ENCODE measurements around the gene IFRD1.
A peak's percentile ranks its signal among the peaks of the same experiment; 100 is the strongest.

IFRD1 gene

DNA sequence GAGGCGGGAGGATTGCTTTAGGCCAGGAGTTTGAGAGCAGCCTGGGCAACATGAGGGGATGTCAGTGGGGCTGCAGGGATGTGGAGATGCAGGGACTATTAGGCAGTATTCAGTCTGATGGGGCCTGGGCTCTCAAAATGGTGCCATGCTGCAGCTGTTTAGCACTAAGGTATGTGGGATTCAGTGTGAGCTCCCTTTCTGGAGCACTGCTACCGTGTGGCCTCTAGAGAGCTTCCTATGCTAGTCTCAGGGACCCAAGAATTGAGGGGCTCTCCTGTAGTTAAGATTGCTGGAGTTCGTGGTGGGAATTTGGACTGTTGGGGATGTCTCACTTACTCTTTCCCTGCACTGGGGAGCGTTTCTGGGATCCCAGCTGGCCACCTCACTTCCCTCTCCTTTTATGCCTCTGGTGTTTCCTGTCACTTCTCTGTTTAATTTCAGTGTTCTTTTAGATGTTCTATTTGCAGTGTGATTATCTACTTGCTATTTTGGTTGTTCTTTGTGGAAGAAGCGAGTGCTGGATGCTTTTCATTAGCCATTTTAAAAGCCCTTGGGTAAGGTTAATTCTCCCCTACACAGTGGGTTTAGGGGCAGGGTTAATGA lies 53.9 kb downstream of the IFRD1 start:
- Histone ChIP-seq H3K27ac (ENCODE audit: insufficient read depth in 1 of 2, low read depth in 1 of 2, low read length in 2 of 2, poor library complexity in 1 of 2, severe bottlenecking in 2 of 2) (no peak overlapping the region), H3K4me1 (ENCODE audit: control extremely low read depth in 1 of 4, control insufficient read depth in 4 of 4, insufficient read depth in 4 of 4, low read length in 3 of 4) (no peaks in the 10 kb centered on the region), H3K36me3 (ENCODE audit: control insufficient read depth in 4 of 4, insufficient read depth in 4 of 4, low read length in 3 of 4) (no peaks in the 10 kb centered on the region), H3K4me3 (ENCODE audit: control insufficient read depth in 1 of 7, extremely low read depth in 1 of 7, insufficient read depth in 4 of 7, low read depth in 2 of 7, low read length in 6 of 7) (no peak overlapping the region), H3K9me3 (ENCODE audit: control extremely low read depth in 1 of 5, control insufficient read depth in 4 of 5, insufficient read depth in 2 of 5, low read depth in 1 of 5, low read length in 4 of 5) (no peaks in the 10 kb centered on the region), H3K27me3 (replicated peaks in 2 of 5; ENCODE audit: control insufficient read depth in 4 of 5, insufficient read depth in 5 of 5, low read length in 4 of 5) (no peaks in the 10 kb centered on the region)
- WGBS (ENCODE audit: insufficient coverage): 81% methylated on average over 2 of the region's 5 CpGs
- DNase-seq: no peak
- ChIA-PET CTCF (no interaction called here), POLR2A (no interaction called here)

DNA sequence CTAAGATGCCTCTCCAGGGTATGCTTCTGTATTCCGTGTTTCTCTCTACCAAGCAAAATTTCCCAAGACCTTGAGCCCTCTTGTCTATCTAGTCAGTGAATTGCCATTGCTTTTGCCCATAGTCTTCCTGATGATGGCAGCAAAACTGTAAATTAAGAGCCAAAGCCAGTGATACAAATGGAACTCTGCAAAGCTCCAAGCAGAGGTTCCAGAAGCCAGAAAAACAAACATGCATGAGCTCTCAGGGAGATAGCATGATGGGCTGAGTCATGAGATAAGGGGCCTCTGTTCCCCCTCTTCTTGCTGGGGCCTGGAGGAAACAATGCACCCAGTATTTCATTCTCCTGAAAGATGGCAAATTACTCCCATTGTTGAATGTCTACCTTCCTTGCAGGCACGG lies 55.2 kb downstream of the IFRD1 start:
- Histone ChIP-seq H3K27ac (ENCODE audit: insufficient read depth in 1 of 2, low read depth in 1 of 2, low read length in 2 of 2, poor library complexity in 1 of 2, severe bottlenecking in 2 of 2) (no peak overlapping the region), H3K4me1 (ENCODE audit: control extremely low read depth in 1 of 4, control insufficient read depth in 4 of 4, insufficient read depth in 4 of 4, low read length in 3 of 4) (peaks cover 0 to 8% (median 0%) of the 10 kb centered on the region in 4 experiments), H3K36me3 (ENCODE audit: control insufficient read depth in 4 of 4, insufficient read depth in 4 of 4, low read length in 3 of 4) (no peaks in the 10 kb centered on the region), H3K4me3 (ENCODE audit: control insufficient read depth in 1 of 7, extremely low read depth in 1 of 7, insufficient read depth in 4 of 7, low read depth in 2 of 7, low read length in 6 of 7) (no peak overlapping the region), H3K9me3 (ENCODE audit: control extremely low read depth in 1 of 5, control insufficient read depth in 4 of 5, insufficient read depth in 2 of 5, low read depth in 1 of 5, low read length in 4 of 5) (no peaks in the 10 kb centered on the region), H3K27me3 (replicated peaks in 2 of 5; ENCODE audit: control insufficient read depth in 4 of 5, insufficient read depth in 5 of 5, low read length in 4 of 5) (no peaks in the 10 kb centered on the region)
- CTCF ChIA-PET: no interaction called here
- WGBS (ENCODE audit: insufficient coverage): 92% methylated on average over 2 of the region's 2 CpGs
- DNase-seq: no peak
- POLR2A ChIA-PET: no interaction called here

DNA sequence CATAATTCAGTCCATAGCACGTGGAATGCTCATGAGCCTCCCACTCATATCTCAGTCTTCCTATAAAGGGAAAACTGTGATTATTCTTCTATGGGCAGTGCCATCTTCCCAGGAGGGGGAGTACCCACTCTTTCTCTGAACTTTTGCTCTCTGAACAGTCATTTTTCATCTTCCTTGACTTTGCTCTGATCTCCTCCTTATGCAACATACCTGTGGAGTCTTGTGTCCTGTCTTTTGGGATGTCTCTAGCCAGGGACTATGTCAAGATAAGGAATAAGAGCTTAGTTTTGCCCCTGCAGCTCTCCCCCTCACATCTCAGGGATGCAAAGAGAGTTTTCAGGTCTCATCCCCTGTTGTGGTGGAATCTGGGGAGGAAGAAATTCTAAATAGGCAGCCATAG lies 58.1 kb downstream of the IFRD1 start:
- H3K27me3 ChIP-seq (replicated peaks in 2 of 5; ENCODE audit: control insufficient read depth in 4 of 5, insufficient read depth in 5 of 5, low read length in 4 of 5): no peaks in the 10 kb centered on the region

DNA sequence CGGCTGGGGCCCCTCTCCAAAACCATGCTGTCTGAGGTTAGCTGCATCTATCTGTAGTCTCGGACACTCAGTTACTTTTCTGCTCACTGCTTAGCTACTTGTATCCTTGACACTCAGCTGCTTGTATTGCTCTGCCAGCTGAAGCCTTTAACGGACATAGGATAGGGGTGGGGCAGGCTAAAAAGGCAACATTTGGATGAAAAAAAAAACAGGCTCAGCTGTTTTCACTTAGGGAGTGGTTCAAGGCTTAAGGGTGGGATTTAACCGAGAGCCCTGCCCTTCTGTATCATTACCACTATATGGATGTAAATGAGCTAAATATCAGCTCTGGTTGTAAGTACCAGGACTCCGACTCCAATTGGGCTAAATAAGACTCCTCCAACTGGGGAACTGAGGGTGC lies 59.1 kb downstream of the IFRD1 start:
- Histone ChIP-seq H3K36me3 (ENCODE audit: control insufficient read depth in 4 of 4, insufficient read depth in 4 of 4, low read length in 3 of 4) (no peaks in the 10 kb centered on the region), H3K9me3 (ENCODE audit: control extremely low read depth in 1 of 5, control insufficient read depth in 4 of 5, insufficient read depth in 2 of 5, low read depth in 1 of 5, low read length in 4 of 5) (no peaks in the 10 kb centered on the region), H3K27me3 (replicated peaks in 2 of 5; ENCODE audit: control insufficient read depth in 4 of 5, insufficient read depth in 5 of 5, low read length in 4 of 5) (no peaks in the 10 kb centered on the region), H3K4me1 (ENCODE audit: control extremely low read depth in 1 of 4, control insufficient read depth in 4 of 4, insufficient read depth in 4 of 4, low read length in 3 of 4) (peaks cover 0 to 9% (median 0%) of the 10 kb centered on the region in 4 experiments), H3K27ac (ENCODE audit: insufficient read depth in 1 of 2, low read depth in 1 of 2, low read length in 2 of 2, poor library complexity in 1 of 2, severe bottlenecking in 2 of 2) (no peak overlapping the region), H3K4me3 (ENCODE audit: control insufficient read depth in 1 of 7, extremely low read depth in 1 of 7, insufficient read depth in 4 of 7, low read depth in 2 of 7, low read length in 6 of 7) (no peak overlapping the region)
- ChIA-PET POLR2A (no interaction called here), CTCF (interaction anchor here (0.7 kb wide), 1 partner anchor 526 kb away, joined by 3 read pairs; no protein-coding TSS in a partner anchor)
- 100% methylated on average over 2 of the region's 5 CpGs for WGBS (ENCODE audit: insufficient coverage)
- no peak for DNase-seq

More for the DNA sequence above, 58.1 kb downstream of the IFRD1 start:
- Histone ChIP-seq H3K27ac (ENCODE audit: insufficient read depth in 1 of 2, low read depth in 1 of 2, low read length in 2 of 2, poor library complexity in 1 of 2, severe bottlenecking in 2 of 2) (no peak overlapping the region), H3K36me3 (ENCODE audit: control insufficient read depth in 4 of 4, insufficient read depth in 4 of 4, low read length in 3 of 4) (no peaks in the 10 kb centered on the region), H3K4me1 (ENCODE audit: control extremely low read depth in 1 of 4, control insufficient read depth in 4 of 4, insufficient read depth in 4 of 4, low read length in 3 of 4) (peaks cover 0 to 9% (median 0%) of the 10 kb centered on the region in 4 experiments), H3K4me3 (ENCODE audit: control insufficient read depth in 1 of 7, extremely low read depth in 1 of 7, insufficient read depth in 4 of 7, low read depth in 2 of 7, low read length in 6 of 7) (no peak overlapping the region), H3K9me3 (ENCODE audit: control extremely low read depth in 1 of 5, control insufficient read depth in 4 of 5, insufficient read depth in 2 of 5, low read depth in 1 of 5, low read length in 4 of 5) (no peaks in the 10 kb centered on the region)
- POLR2A ChIA-PET: no interaction called here
- CTCF ChIA-PET: interaction anchor here (0.5 kb wide), 1 partner anchor 354 kb away, joined by 3 read pairs; no protein-coding TSS in a partner anchor
- WGBS (ENCODE audit: insufficient coverage): no CpG with 5 or more reads among the region's 1 CpG
- no peak for DNase-seq

DNA sequence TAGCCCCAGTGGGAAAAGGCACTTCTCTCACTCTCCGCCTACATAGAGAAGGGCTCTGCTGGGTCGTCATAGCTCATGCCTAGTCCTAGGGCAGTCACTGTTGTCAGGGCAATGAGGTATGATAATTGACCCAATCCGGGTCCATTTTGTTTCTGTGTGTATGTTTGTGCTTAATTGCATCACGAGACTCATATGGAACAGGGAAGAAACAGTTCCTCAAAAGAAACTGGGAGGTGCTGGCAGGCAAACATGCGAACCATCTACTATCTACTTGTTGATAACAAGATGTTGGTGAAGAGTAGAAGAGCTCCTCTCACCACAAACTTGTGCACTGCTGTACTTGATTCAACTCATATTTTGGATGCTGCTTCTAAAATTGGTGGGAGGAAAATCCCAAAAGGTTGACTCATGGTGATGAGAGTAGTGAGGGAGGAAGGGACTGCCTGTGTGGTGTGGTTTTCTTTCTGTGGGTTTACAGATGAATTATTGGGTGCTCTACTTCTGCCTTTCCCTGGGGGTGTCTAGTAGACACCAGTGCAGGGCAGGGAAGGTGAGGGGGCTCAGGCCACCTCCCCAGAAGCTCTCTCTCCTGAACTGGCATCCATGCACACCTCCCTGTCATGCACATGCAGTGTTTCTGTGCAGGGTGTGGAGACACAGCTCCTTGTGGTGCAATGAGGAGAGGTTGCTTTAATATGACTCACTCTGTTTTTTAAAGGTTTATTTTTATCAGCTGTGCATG lies 59.9 kb downstream of the IFRD1 start:
- DNase-seq: peak in 2 of 3 donors; percentile 45 to 47
- peaks cover 0 to 9% (median 0%) of the 10 kb centered on the region in 4 experiments for H3K4me1 ChIP-seq (ENCODE audit: control extremely low read depth in 1 of 4, control insufficient read depth in 4 of 4, insufficient read depth in 4 of 4, low read length in 3 of 4)
- no peaks in the 10 kb centered on the region for H3K36me3 ChIP-seq (ENCODE audit: control insufficient read depth in 4 of 4, insufficient read depth in 4 of 4, low read length in 3 of 4)
- H3K27ac ChIP-seq (ENCODE audit: insufficient read depth in 1 of 2, low read depth in 1 of 2, low read length in 2 of 2, poor library complexity in 1 of 2, severe bottlenecking in 2 of 2): no peak overlapping the region
- H3K9me3 ChIP-seq (ENCODE audit: control extremely low read depth in 1 of 5, control insufficient read depth in 4 of 5, insufficient read depth in 2 of 5, low read depth in 1 of 5, low read length in 4 of 5): no peaks in the 10 kb centered on the region
- CTCF ChIA-PET: interaction anchor here (0.7 to 1.7 kb wide), 2 partner anchors 14 to 527 kb away, joined by 3 read pairs; no protein-coding TSS in a partner anchor
- POLR2A ChIA-PET: no interaction called here
- 92% methylated on average over 4 of the region's 5 CpGs for WGBS (ENCODE audit: insufficient coverage)
- no peak overlapping the region for H3K4me3 ChIP-seq (ENCODE audit: control insufficient read depth in 1 of 7, extremely low read depth in 1 of 7, insufficient read depth in 4 of 7, low read depth in 2 of 7, low read length in 6 of 7)
- no peaks in the 10 kb centered on the region for H3K27me3 ChIP-seq (replicated peaks in 2 of 5; ENCODE audit: control insufficient read depth in 4 of 5, insufficient read depth in 5 of 5, low read length in 4 of 5)

DNA sequence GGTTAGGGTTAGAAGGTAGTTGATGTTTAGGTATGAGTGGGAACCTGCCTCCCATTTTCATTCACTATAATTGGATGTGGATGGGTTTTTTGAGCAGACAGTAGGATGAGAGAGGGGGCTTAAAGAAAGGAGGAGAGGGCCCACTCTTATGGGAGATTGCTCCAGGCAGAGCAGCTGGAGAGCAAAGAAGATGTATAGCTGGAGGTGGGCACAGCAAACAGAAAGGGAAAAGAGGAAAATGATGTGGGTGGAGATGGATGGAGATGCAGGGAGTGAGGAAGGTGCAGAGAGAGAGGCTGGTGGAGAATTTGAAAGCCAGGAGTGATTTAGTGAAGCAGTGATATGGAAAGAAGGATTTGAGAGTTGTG lies 60.5 kb downstream of the IFRD1 start:
- no peak overlapping the region for H3K4me3 ChIP-seq (ENCODE audit: control insufficient read depth in 1 of 7, extremely low read depth in 1 of 7, insufficient read depth in 4 of 7, low read depth in 2 of 7, low read length in 6 of 7)
- CTCF ChIA-PET: interaction anchor here (1.7 kb wide), 1 partner anchor 14 kb away, joined by 3 read pairs; no protein-coding TSS in a partner anchor
- H3K9me3 ChIP-seq (ENCODE audit: control extremely low read depth in 1 of 5, control insufficient read depth in 4 of 5, insufficient read depth in 2 of 5, low read depth in 1 of 5, low read length in 4 of 5): no peaks in the 10 kb centered on the region
- DNase-seq: no peak
- H3K4me1 ChIP-seq (ENCODE audit: control extremely low read depth in 1 of 4, control insufficient read depth in 4 of 4, insufficient read depth in 4 of 4, low read length in 3 of 4): peaks cover 0 to 9% (median 0%) of the 10 kb centered on the region in 4 experiments
- H3K27ac ChIP-seq (ENCODE audit: insufficient read depth in 1 of 2, low read depth in 1 of 2, low read length in 2 of 2, poor library complexity in 1 of 2, severe bottlenecking in 2 of 2): no peak overlapping the region
- POLR2A ChIA-PET: no interaction called here
- no peaks in the 10 kb centered on the region for H3K36me3 ChIP-seq (ENCODE audit: control insufficient read depth in 4 of 4, insufficient read depth in 4 of 4, low read length in 3 of 4)
- peaks cover 0 to 2% (median 0%) of the 10 kb centered on the region in 5 experiments for H3K27me3 ChIP-seq (replicated peaks in 2 of 5; ENCODE audit: control insufficient read depth in 4 of 5, insufficient read depth in 5 of 5, low read length in 4 of 5)

DNA sequence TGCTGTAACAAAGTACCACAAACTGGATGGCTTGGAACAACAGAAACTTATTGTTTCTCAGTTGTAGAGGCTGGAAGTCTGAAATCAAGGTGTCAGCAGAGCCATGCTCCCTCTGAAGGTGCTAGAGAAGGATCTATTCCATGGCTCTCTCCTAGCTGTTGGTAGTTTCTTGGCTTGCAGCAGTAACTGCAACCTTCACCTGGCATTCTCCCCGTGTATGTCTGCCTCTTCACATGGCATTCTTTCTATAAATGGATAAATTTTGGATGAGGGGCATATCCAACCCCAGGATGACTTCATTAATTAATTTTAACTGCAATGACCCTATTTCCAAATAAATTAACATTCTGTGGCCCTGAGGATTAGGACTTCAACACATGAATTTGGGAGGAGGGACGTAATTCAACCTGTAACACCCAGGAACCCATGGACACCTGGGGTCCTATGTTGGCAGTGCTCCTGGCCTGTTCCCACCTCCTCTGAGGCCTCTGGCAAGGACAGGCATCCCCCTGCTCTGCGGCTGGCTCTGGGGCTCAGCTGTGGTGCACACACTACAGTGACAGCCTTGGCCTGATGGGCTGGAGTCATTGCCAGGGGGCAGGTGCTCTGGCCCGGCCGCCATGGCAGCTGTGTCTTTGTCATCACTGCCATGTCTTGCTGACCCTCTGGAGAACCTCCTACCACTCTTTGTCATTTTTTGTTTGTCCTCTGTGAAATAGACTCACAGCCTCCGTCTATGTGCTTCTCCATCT lies 61.4 kb downstream of the IFRD1 start:
- Histone ChIP-seq H3K4me3 (ENCODE audit: control insufficient read depth in 1 of 7, extremely low read depth in 1 of 7, insufficient read depth in 4 of 7, low read depth in 2 of 7, low read length in 6 of 7) (no peak overlapping the region), H3K4me1 (ENCODE audit: control extremely low read depth in 1 of 4, control insufficient read depth in 4 of 4, insufficient read depth in 4 of 4, low read length in 3 of 4) (peaks cover 0 to 9% (median 0%) of the 10 kb centered on the region in 4 experiments), H3K27me3 (replicated peaks in 2 of 5; ENCODE audit: control insufficient read depth in 4 of 5, insufficient read depth in 5 of 5, low read length in 4 of 5) (peaks cover 0 to 2% (median under 1%) of the 10 kb centered on the region in 5 experiments), H3K9me3 (ENCODE audit: control extremely low read depth in 1 of 5, control insufficient read depth in 4 of 5, insufficient read depth in 2 of 5, low read depth in 1 of 5, low read length in 4 of 5) (no peaks in the 10 kb centered on the region), H3K36me3 (ENCODE audit: control insufficient read depth in 4 of 4, insufficient read depth in 4 of 4, low read length in 3 of 4) (no peaks in the 10 kb centered on the region), H3K27ac (ENCODE audit: insufficient read depth in 1 of 2, low read depth in 1 of 2, low read length in 2 of 2, poor library complexity in 1 of 2, severe bottlenecking in 2 of 2) (no peak overlapping the region)
- 85% methylated on average over 3 of the region's 6 CpGs for WGBS (ENCODE audit: insufficient coverage)
- ChIA-PET CTCF (interaction anchor here (1.7 kb wide), 1 partner anchor 15 kb away, joined by 3 read pairs; no protein-coding TSS in a partner anchor), POLR2A (no interaction called here)
- no peak for DNase-seq
